GF-D8 (cell line): ENCODE results near the gene VTA1.
"Not testable (repeated sequence)": the region's sequence is repeated elsewhere in the genome, so short reads cannot be mapped to it uniquely, and the experiment has no call there.

ENCODE experiments used
- DNase-seq: peaks from one replicate; lab custom pipeline; 2025; lab: John Stamatoyannopoulos, UW

Gene VTA1

GRCh38 chr6:142172758-142173157, 25.7 kb downstream of the VTA1 start:
- no peak for DNase-seq

GRCh38 chr6:142173980-142174379, 26.9 kb downstream of the VTA1 start:
- no peak for DNase-seq

- no peak for DNase-seq
Observed at GRCh38 chr6:142174703-142175102, 27.6 kb downstream of the VTA1 start.

- no peak for DNase-seq
Observed at GRCh38 chr6:142178129-142178528, 31.1 kb downstream of the VTA1 start.

GRCh38 chr6:142182004-142182403, 34.9 kb downstream of the VTA1 start:
- no peak for DNase-seq

GRCh38 chr6:142183351-142183750, 36.3 kb downstream of the VTA1 start:
- no peak for DNase-seq

GRCh38 chr6:142184307-142184706, 37.2 kb downstream of the VTA1 start:
- no peak for DNase-seq

- peak; percentile 27 for DNase-seq
Observed at GRCh38 chr6:142185641-142186040, 38.6 kb downstream of the VTA1 start.

- DNase-seq, result no peak
Observed at GRCh38 chr6:142187209-142187608, 40.1 kb downstream of the VTA1 start.

GRCh38 chr6:142188341-142188740, 41.3 kb downstream of the VTA1 start:
- not testable (repeated sequence) for DNase-seq

GRCh38 chr6:142189057-142189456, 42.0 kb downstream of the VTA1 start:
- DNase-seq, result no peak

GRCh38 chr6:142192343-142192742, 45.3 kb downstream of the VTA1 start:
- DNase-seq, result no peak

GRCh38 chr6:142193621-142194020, 46.6 kb downstream of the VTA1 start:
- DNase-seq, result no peak

- no peak for DNase-seq
Observed at GRCh38 chr6:142195862-142196541, 48.9 kb downstream of the VTA1 start.

GRCh38 chr6:142200846-142201628, 54.0 kb downstream of the VTA1 start:
- no peak for DNase-seq

- DNase-seq, result no peak
Observed at GRCh38 chr6:142207265-142207877, 60.3 kb downstream of the VTA1 start.

GRCh38 chr6:142210606-142211005, 63.5 kb downstream of the VTA1 start:
- no peak for DNase-seq

GRCh38 chr6:142213402-142213801, 66.3 kb downstream of the VTA1 start:
- DNase-seq, result no peak

GRCh38 chr6:142218446-142218845, 71.4 kb downstream of the VTA1 start:
- DNase-seq, result no peak

GRCh38 chr6:142222022-142222421, 75.0 kb downstream of the VTA1 start:
- no peak for DNase-seq

GRCh38 chr6:142223938-142224337, 76.9 kb downstream of the VTA1 start:
- no peak for DNase-seq

- no peak for DNase-seq
Observed at GRCh38 chr6:142225115-142225514, 78.1 kb downstream of the VTA1 start.

GRCh38 chr6:142225552-142225951, 78.5 kb downstream of the VTA1 start:
- DNase-seq, result no peak
